CD8-positive, alpha-beta memory T cell (primary cell): ENCODE measurements around the gene RAET1E. TPM values are rescaled to one million over a fixed set of nuclear protein-coding genes. Genes with fewer than 3 reads are reported as not detected.
"Not testable (repeated sequence)": the region's sequence is repeated elsewhere in the genome, so short reads cannot be mapped to it uniquely, and the experiment has no call there.

Experiments used
- CTCF ChIA-PET: fragments of 350-600 bp; sonication (Branson Sonifier 250); formaldehyde crosslinking; loops from one replicate; lab custom pipeline; 2021; ENCODE audit warnings: antibody characterized with exemption; lab: Charles Lee
- POLR2A ChIA-PET: fragments of 350-600 bp; sonication (Branson Sonifier 250); formaldehyde crosslinking; loops from one replicate; lab custom pipeline; 2021; ENCODE audit warnings: antibody characterized with exemption; lab: Charles Lee
- DNase-seq, 5 donors: peaks; one replicate each; pipeline versions ENCODE4 v3.0.0 to v3.0.0-alpha.2; 2020 to 2022; ENCODE audit warnings: mixed read lengths in 1 of 5
- H3K27ac ChIP-seq: one replicate; pipeline ENCODE4 v1.7.0; 2013; ENCODE audit warnings: low read depth, mild to moderate bottlenecking, low read length, moderate library complexity
- H3K27me3 ChIP-seq: 2 replicates; pipeline ENCODE4 v1.7.0; 2013; ENCODE audit warnings: low read length, mild to moderate bottlenecking; ENCODE audit not compliant: insufficient read depth, poor library complexity, severe bottlenecking
- H3K36me3 ChIP-seq: 2 replicates; pipeline ENCODE4 v1.7.0; 2013; ENCODE audit warnings: mild to moderate bottlenecking, low read length, moderate library complexity; ENCODE audit not compliant: insufficient read depth
- H3K4me1 ChIP-seq: 2 replicates; pipeline ENCODE4 v1.7.0; 2013; ENCODE audit warnings: mild to moderate bottlenecking, low read length, moderate library complexity; ENCODE audit not compliant: insufficient read depth
- H3K4me3 ChIP-seq: 2 replicates; pipeline ENCODE4 v1.7.0; 2013; ENCODE audit warnings: mild to moderate bottlenecking, low read length
- H3K9me3 ChIP-seq: 2 replicates; pipeline ENCODE4 v1.7.0; 2013; ENCODE audit warnings: mild to moderate bottlenecking, low read length
- H3K27ac Mint-ChIP-seq, 8 donors: one replicate each; pipeline ENCODE4 v1.8.0; 2020 to 2021; ENCODE audit warnings: mixed read lengths in 8 of 8, mild to moderate bottlenecking in 6 of 8, inconsistent platforms in 3 of 8, moderate library complexity in 3 of 8
- H3K27me3 Mint-ChIP-seq, 2 donors: one replicate each; pipeline ENCODE4 v1.8.0; 2020 to 2021; ENCODE audit warnings: mixed read lengths in 2 of 2, mild to moderate bottlenecking in 1 of 2, moderate library complexity in 1 of 2
- H3K36me3 Mint-ChIP-seq, 3 donors: one replicate each; pipeline ENCODE4 v1.8.0; 2020 to 2021; ENCODE audit warnings: mixed read lengths in 3 of 3, inconsistent platforms in 1 of 3, mild to moderate bottlenecking in 1 of 3
- H3K4me1 Mint-ChIP-seq, 3 donors: one replicate each; pipeline ENCODE4 v1.8.0; 2020 to 2021; ENCODE audit warnings: mixed read lengths in 3 of 3, inconsistent platforms in 1 of 3, mild to moderate bottlenecking in 1 of 3
- H3K4me3 Mint-ChIP-seq, 7 donors: one replicate each; pipeline ENCODE4 v1.8.0; 2020 to 2021; ENCODE audit warnings: mixed read lengths in 7 of 7, mild to moderate bottlenecking in 6 of 7, moderate library complexity in 4 of 7, inconsistent platforms in 2 of 7
- H3K9me3 Mint-ChIP-seq, 5 donors: one replicate each; pipeline ENCODE4 v1.8.0; 2020 to 2022; ENCODE audit warnings: mixed read lengths in 5 of 5, mild to moderate bottlenecking in 3 of 5, moderate library complexity in 2 of 5, inconsistent platforms in 1 of 5
- polyA plus RNA-seq: library from polyadenylated mRNA; unstranded; fragments of 300-500 nt; fragmentation: Illumina TruSeq; gene quantifications from one replicate; pipeline ENCODE4 v1.2.3, GENCODE V29; 2021
- total RNA-seq, 2 experiments: library from RNA; stranded (reverse); gene quantifications; one replicate each; pipeline ENCODE4 v1.2.3, GENCODE V29; 2021

The RAET1E gene
- total and polyA plus RNA-seq, 3 experiments from 2014 or later, result not detected

DNA sequence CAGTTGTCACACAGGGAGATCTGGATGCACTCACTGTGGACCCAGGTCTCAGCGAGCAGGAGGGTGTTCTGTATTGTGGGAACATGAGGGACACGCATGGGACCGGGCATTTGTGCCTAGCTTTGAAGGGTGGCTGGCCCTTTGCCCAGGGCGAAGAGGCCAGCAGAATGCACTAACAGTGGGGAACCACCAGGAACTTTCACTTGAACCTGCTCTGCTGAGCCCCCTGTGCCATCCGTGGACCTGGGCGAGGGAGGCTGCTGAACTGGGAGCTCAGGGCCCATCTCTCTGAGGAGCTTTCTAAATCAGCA lies 42.7 kb upstream of the RAET1E start:
- H3K4me3 ChIP-seq, result no peak overlapping the region
- peak overlapping the region in 6 of 8 donors; percentile 40 to 97 (median 71) for H3K27ac Mint-ChIP-seq
- POLR2A ChIA-PET, result no interaction called here
- H3K36me3 Mint-ChIP-seq, result peaks cover 0 to 4% (median 0%) of the 10 kb centered on the region in 3 donors
- no peak for DNase-seq
- H3K4me1 Mint-ChIP-seq, result peaks cover 24 to 48% (median 30%) of the 10 kb centered on the region in 3 donors
- no peak overlapping the region for H3K27ac ChIP-seq
- H3K36me3 ChIP-seq, result no peaks in the 10 kb centered on the region
- H3K27me3 Mint-ChIP-seq, result peaks cover 47 to 50% of the 10 kb centered on the region in 2 donors
- no peaks in the 10 kb centered on the region for H3K9me3 ChIP-seq
- CTCF ChIA-PET, result interaction anchor here (1.3 to 1.9 kb wide), 2 partner anchors 66 to 76 kb away, joined by 3 to 6 read pairs; no protein-coding TSS in a partner anchor
- H3K27me3 ChIP-seq, result peaks cover 49% of the 10 kb centered on the region
- H3K4me3 Mint-ChIP-seq, result peak overlapping the region; percentile 32 to 82 (median 60)
- H3K4me1 ChIP-seq, result peaks cover 29% of the 10 kb centered on the region
- H3K9me3 Mint-ChIP-seq, result no peaks in the 10 kb centered on the region

DNA sequence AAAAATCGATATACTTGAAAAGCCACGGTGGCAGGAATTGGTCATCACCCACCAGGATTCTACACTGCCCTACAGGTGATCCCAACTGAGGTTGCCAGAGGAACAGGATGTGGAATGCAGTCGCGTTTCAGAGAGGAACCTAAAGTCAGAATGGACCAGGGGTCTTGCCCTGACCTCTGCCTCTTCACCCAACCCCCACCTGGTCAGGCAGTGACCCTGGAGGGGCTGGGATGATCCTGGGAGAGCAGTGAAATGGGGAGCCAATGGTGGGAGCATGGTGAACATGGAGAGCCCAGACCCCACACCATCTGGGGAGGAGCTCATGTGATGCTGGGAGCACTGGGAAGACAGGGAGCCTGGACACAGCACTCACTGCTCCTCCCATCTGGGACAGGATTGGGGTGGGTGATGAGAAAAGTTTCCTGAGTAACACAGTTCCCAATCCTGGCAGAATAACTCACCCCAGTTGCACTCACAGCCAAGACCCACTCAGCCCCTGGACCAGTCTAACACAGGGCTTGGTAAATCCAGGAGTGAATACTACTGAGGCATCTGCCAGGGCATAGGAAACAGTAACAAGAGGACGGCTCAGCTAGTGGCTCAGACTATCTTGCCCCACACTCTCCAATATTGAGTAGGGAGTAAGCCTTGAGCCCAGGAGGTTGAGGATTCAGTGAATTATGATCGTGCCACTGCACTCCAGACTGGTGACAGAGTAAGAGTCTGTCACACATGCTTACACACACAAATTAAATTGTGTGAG lies 42.2 kb upstream of the RAET1E start:
- H3K4me3 Mint-ChIP-seq, result peak overlapping the region; percentile 40 to 82 (median 69)

DNA sequence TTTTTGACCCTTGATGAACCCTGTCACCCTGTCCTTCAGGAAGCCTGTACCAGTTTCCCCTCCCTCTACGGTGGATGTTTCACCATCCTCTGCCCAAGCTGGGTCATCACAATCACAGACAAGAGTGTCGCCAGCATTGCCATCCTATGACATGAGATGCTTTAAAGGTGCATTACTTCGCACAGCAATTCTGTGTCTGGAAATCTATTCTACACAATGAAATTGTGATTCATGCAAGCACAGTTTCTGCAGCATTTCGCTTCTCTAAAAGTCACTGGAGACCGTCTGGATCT lies 41.4 kb upstream of the RAET1E start:
- H3K4me3 ChIP-seq, result no peak overlapping the region
- no peak for DNase-seq
- peaks cover 0 to 4% (median 0%) of the 10 kb centered on the region in 3 donors for H3K36me3 Mint-ChIP-seq
- H3K27ac Mint-ChIP-seq, result peak overlapping the region in 7 of 8 donors; percentile 75 to 100 (median 97)
- peaks cover 29% of the 10 kb centered on the region for H3K4me1 ChIP-seq
- no peaks in the 10 kb centered on the region for H3K9me3 Mint-ChIP-seq
- H3K36me3 ChIP-seq, result no peaks in the 10 kb centered on the region
- H3K27ac ChIP-seq, result no peak overlapping the region
- no peaks in the 10 kb centered on the region for H3K9me3 ChIP-seq
- H3K4me3 Mint-ChIP-seq, result peak overlapping the region; percentile 70 to 88 (median 82)
- H3K27me3 Mint-ChIP-seq, result peaks cover 58 to 63% of the 10 kb centered on the region in 2 donors
- POLR2A ChIA-PET, result no interaction called here
- CTCF ChIA-PET, result interaction anchor here (1.6 kb wide), 1 partner anchor 77 kb away, joined by 5 read pairs; no protein-coding TSS in a partner anchor
- H3K27me3 ChIP-seq, result peaks cover 62% of the 10 kb centered on the region
- H3K4me1 Mint-ChIP-seq, result peaks cover 25 to 48% (median 30%) of the 10 kb centered on the region in 3 donors

More for the DNA sequence above, 42.2 kb upstream of the RAET1E start:
- ChIA-PET POLR2A (no interaction called here), CTCF (interaction anchor here (1.3 to 1.9 kb wide), 3 partner anchors 67 to 77 kb away, joined by 3 to 6 read pairs (median 5); no protein-coding TSS in a partner anchor)
- peaks cover 0 to 4% (median 0%) of the 10 kb centered on the region in 3 donors for H3K36me3 Mint-ChIP-seq
- Histone ChIP-seq H3K27me3 (peaks cover 54% of the 10 kb centered on the region), H3K4me3 (no peak overlapping the region), H3K4me1 (peaks cover 29% of the 10 kb centered on the region), H3K9me3 (no peaks in the 10 kb centered on the region), H3K27ac (no peak overlapping the region), H3K36me3 (no peaks in the 10 kb centered on the region)
- DNase-seq, result no peak
- peaks cover 52 to 55% of the 10 kb centered on the region in 2 donors for H3K27me3 Mint-ChIP-seq
- peaks cover 24 to 48% (median 30%) of the 10 kb centered on the region in 3 donors for H3K4me1 Mint-ChIP-seq
- H3K9me3 Mint-ChIP-seq, result no peaks in the 10 kb centered on the region
- peak overlapping the region in 6 of 8 donors; percentile 42 to 98 (median 90) for H3K27ac Mint-ChIP-seq

DNA sequence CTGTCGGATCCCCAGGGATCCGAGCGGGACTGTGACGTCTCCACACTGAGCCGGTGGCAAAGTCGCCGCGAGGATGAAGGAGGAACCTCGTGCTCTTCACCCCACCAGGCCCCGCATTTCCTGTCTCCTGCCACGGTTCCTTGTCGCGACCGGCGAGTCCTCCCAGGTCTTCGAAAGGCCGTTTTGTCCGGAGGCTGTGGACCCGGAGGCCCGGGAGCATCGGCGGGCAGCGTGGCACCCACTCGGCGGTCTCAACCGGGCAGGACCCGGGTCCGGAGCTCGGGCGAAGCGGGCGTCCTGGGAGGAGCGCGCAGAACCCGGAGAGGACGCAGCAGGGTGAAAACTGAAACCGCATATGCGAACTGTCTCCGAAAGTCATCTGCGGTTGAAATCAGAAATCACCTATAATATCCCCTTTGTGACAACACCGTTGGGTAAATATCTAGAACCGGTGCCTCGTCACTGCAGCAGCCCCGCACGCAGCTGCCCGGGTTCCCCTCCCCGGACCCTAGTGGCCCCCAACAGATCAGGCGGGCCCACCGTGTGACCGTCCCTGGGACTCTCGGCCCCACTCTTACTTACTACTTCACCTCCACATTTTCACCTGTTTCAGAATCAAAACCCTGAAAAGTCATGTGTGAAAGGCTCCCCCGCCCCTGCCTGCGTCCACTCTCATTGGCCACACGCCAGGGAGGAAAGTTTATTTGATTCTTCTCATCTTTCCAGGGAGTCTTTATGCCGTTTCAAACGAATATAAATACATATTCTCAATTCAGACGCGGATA lies 40.9 kb upstream of the RAET1E start:
- Mint-ChIP-seq H3K27ac (peak overlapping the region in 7 of 8 donors; percentile 75 to 100 (median 97)), H3K9me3 (no peaks in the 10 kb centered on the region), H3K36me3 (peaks cover 0 to 4% (median 0%) of the 10 kb centered on the region in 3 donors), H3K4me3 (peak overlapping the region; percentile 70 to 88 (median 82)), H3K27me3 (peaks cover 61 to 68% of the 10 kb centered on the region in 2 donors), H3K4me1 (peaks cover 26 to 48% (median 30%) of the 10 kb centered on the region in 3 donors)
- H3K9me3 ChIP-seq, result no peaks in the 10 kb centered on the region
- peaks cover 63% of the 10 kb centered on the region for H3K27me3 ChIP-seq
- no peaks in the 10 kb centered on the region for H3K36me3 ChIP-seq
- peaks cover 29% of the 10 kb centered on the region for H3K4me1 ChIP-seq
- H3K4me3 ChIP-seq, result peak overlapping the region; percentile 48
- peak overlapping the region; percentile 44 for H3K27ac ChIP-seq
- POLR2A ChIA-PET, result no interaction called here
- DNase-seq, result peak; percentile 37 to 74 (median 59)
- CTCF ChIA-PET, result interaction anchor here (1.6 kb wide), 1 partner anchor 78 kb away, joined by 5 read pairs; no protein-coding TSS in a partner anchor

DNA sequence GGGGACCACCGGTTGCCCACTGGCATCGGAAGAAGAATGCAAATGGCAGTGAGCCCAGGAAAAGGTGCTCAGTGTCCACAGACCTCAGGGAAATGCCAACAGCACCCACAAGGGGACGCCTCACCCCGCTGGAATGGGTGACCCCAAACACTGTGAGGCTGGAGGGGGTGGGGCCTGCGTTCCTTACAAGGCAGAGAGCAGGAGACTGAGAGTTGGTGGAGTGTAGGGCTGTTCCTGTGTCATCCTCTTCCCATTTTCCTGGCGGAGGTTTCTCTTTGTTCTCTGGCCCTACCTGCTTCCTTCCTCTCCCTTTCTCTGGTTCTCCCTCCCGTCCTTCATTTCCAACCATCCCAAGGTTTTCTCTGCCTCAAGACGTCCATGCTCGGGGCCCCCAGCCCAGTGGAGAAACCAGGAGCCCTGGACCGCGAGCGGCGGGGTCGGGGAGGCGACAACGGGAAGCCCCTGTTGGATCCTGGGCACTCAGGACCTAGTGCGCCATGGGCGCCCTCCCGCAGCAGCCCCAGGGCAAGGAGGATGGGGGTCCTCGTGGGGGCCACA lies 40.2 kb upstream of the RAET1E start:
- DNase-seq, H3K9me3 ChIP-seq, H3K9me3 Mint-ChIP-seq, POLR2A ChIA-PET, H3K36me3 ChIP-seq, H3K36me3 Mint-ChIP-seq: not testable (repeated sequence)
- peaks cover 24 to 48% (median 30%) of the 10 kb centered on the region in 3 donors for H3K4me1 Mint-ChIP-seq
- H3K27me3 ChIP-seq, result peaks cover 70% of the 10 kb centered on the region
- peaks cover 63 to 75% of the 10 kb centered on the region in 2 donors for H3K27me3 Mint-ChIP-seq
- peak overlapping the region; percentile 48 for H3K4me3 ChIP-seq
- CTCF ChIA-PET, result interaction anchor here (1.6 kb wide), 1 partner anchor 79 kb away, joined by 5 read pairs; no protein-coding TSS in a partner anchor
- peak overlapping the region; percentile 44 for H3K27ac ChIP-seq
- H3K27ac Mint-ChIP-seq, result peak overlapping the region in 5 of 8 donors; percentile 72 to 100 (median 97)
- H3K4me1 ChIP-seq, result peaks cover 29% of the 10 kb centered on the region
- H3K4me3 Mint-ChIP-seq, result peak overlapping the region in 6 of 7 donors; percentile 29 to 88 (median 80)

DNA sequence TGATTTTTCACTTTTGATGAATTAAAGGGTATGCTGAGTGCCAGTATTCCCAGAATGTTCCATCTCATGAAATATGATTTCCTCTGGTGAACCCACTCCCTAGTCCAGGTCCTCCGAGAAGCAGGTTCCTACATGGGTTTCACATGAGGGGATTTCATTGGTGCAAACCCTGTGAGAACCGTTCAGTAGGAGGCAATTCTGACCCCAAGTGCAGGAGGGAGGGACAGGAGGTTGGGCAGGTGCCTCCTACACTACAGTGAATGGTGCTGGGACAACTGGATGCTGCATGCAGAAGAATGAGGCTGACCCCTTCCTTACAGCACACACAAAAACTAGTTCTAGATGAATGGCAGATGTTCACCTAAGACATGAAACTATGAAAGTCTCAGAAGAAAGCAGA lies 38.8 kb upstream of the RAET1E start:
- peaks cover 0 to 3% (median 0%) of the 10 kb centered on the region in 3 donors for H3K36me3 Mint-ChIP-seq
- ChIA-PET CTCF (interaction anchor here (1.1 kb wide), 1 partner anchor 80 kb away, joined by 3 read pairs; no protein-coding TSS in a partner anchor), POLR2A (no interaction called here)
- H3K4me1 ChIP-seq, result peaks cover 25% of the 10 kb centered on the region
- peak overlapping the region in 1 of 7 donors; percentile 30 for H3K4me3 Mint-ChIP-seq
- peaks cover 19 to 40% (median 27%) of the 10 kb centered on the region in 3 donors for H3K4me1 Mint-ChIP-seq
- peaks cover 71 to 83% of the 10 kb centered on the region in 2 donors for H3K27me3 Mint-ChIP-seq
- no peak overlapping the region for H3K27ac ChIP-seq
- DNase-seq, result no peak
- H3K27ac Mint-ChIP-seq, result peak overlapping the region in 1 of 8 donors; percentile 11
- no peaks in the 10 kb centered on the region for H3K36me3 ChIP-seq
- no peaks in the 10 kb centered on the region for H3K9me3 ChIP-seq
- no peaks in the 10 kb centered on the region for H3K9me3 Mint-ChIP-seq
- peaks cover 72% of the 10 kb centered on the region for H3K27me3 ChIP-seq
- no peak overlapping the region for H3K4me3 ChIP-seq

DNA sequence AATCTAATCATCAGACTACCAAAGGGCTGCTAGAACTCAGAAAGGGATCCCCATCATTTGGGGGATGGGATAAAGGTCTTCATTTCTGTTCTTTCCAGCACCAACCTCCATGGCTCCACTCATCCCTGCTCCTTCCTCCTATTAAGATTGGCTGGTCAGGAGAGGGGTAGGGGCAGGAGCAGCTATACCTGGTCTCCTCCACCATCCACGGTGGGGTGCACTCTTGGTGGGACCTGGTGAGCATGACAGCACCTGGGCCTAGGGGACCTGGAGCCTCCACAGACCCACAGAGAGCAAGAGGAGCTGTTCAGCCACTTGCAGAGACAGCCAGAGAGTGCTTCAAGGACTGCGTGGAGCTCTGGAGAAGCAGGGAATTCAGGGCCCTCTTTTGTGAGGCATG lies 37.8 kb upstream of the RAET1E start:
- POLR2A ChIA-PET, result no interaction called here
- CTCF ChIA-PET, result interaction anchor here (1.0 to 1.8 kb wide), 4 partner anchors 71 to 81 kb away, joined by 3 to 7 read pairs (median 4); no protein-coding TSS in a partner anchor
- Mint-ChIP-seq H3K27me3 (peaks cover 76 to 89% of the 10 kb centered on the region in 2 donors), H3K4me1 (peaks cover 15 to 29% (median 19%) of the 10 kb centered on the region in 3 donors), H3K9me3 (no peaks in the 10 kb centered on the region), H3K27ac (no peak overlapping the region), H3K36me3 (no peaks in the 10 kb centered on the region), H3K4me3 (no peak overlapping the region)
- no peaks in the 10 kb centered on the region for H3K9me3 ChIP-seq
- peaks cover 76% of the 10 kb centered on the region for H3K27me3 ChIP-seq
- H3K4me1 ChIP-seq, result peaks cover 24% of the 10 kb centered on the region
- no peaks in the 10 kb centered on the region for H3K36me3 ChIP-seq
- H3K4me3 ChIP-seq, result no peak overlapping the region
- no peak for DNase-seq
- no peak overlapping the region for H3K27ac ChIP-seq
